Heart left ventricle (tissue), 16 donors: ENCODE data around the gene PABPN1L. TPM values are rescaled to one million over a fixed set of nuclear protein-coding genes. Genes with fewer than 3 reads are reported as not detected.

Source experiments
- ATAC-seq, 4 donors: fragments of 200-7000 bp; cut with Tn5 transposase; one replicate each; pipeline ENCODE4 v1.9.1; 2020 to 2022; ENCODE audit warnings: moderate library complexity in 4 of 4, mild to moderate bottlenecking in 3 of 4, moderate number of reproducible peaks in 1 of 4
- DNase-seq, 5 donors: peaks; one replicate each; pipeline ENCODE4 v3.0.0-alpha.2; 2020
- H3K27ac ChIP-seq, 12 donors: fragments of 200-600 bp; sonication (generic) in 4 of 12; one replicate each; pipeline versions ENCODE4 v1.5.0 to v1.8.0; 2016 to 2022; ENCODE audit warnings: mild to moderate bottlenecking in 2 of 12
- H3K27me3 ChIP-seq, 9 donors: fragments of 200-600 bp; sonication (generic) in 2 of 9; one replicate each; pipeline versions ENCODE4 v1.5.1 to v1.8.0; 2016 to 2022; ENCODE audit warnings: mild to moderate bottlenecking in 3 of 9
- H3K36me3 ChIP-seq, 9 donors: fragments of 200-600 bp; sonication (generic) in 2 of 9; one replicate each; pipeline versions ENCODE4 v1.5.0 to v1.8.0; 2018 to 2022; ENCODE audit warnings: mild to moderate bottlenecking in 2 of 9
- H3K4me1 ChIP-seq, 12 donors: fragments of 200-600 bp; sonication (generic) in 4 of 12; one replicate each; pipeline versions ENCODE4 v1.5.0 to v1.8.0; 2016 to 2022; ENCODE audit warnings: mild to moderate bottlenecking in 3 of 12
- H3K4me3 ChIP-seq, 12 donors: fragments of 200-600 bp; sonication (generic) in 4 of 12; one replicate each; pipeline versions ENCODE4 v1.5.0 to v1.8.0; 2017 to 2022; ENCODE audit warnings: mild to moderate bottlenecking in 9 of 12, moderate library complexity in 4 of 12
- H3K9me3 ChIP-seq, 12 donors: fragments of 200-600 bp; sonication (generic) in 4 of 12; one replicate each; pipeline versions ENCODE4 v1.5.0 to v1.8.0; 2016 to 2022; ENCODE audit warnings: mild to moderate bottlenecking in 1 of 12
- CTCF ChIP-seq, 12 donors: fragments of 200-600 bp; sonication (generic) in 4 of 12; IDR thresholded peaks; one replicate each; pipeline versions ENCODE4 v1.5.0 to v1.8.0; 2018 to 2022; ENCODE audit warnings: antibody characterized with exemption in 12 of 12, mild to moderate bottlenecking in 5 of 12
- POLR2A ChIP-seq, 2 donors: fragments of 450-650 bp; IDR thresholded peaks; one replicate each; pipeline ENCODE4 v1.6.1; 2017; ENCODE audit warnings: antibody characterized with exemption in 2 of 2, mild to moderate bottlenecking in 2 of 2, moderate library complexity in 2 of 2
- WGBS, 4 donors: extraction: QIAGEN DNeasy Blood & Tissue Kit in 2 of 4; methylation state at CpG; one replicate each; pipeline versions ENCODE4 v1.1.5 to v1.1.7; 2013 to 2018; 5-methylcytosine and 5-hydroxymethylcytosine counted together
- intact Hi-C, 10 donors: fragments of 100-400 bp; cut with DNase I; formaldehyde crosslinking; loops; one replicate each; pipeline versions ENCODE4 v1.11.1 to v1.14.2; 2022
- polyA plus RNA-seq, 2 donors: library from polyadenylated mRNA; stranded (reverse); fragments of 200-250 nt; gene quantifications; one replicate each; pipeline ENCODE4 v1.2.3, GENCODE V29; 2013
- total RNA-seq, 9 donors: library from RNA; depleted of rRNA in 2 of 9; stranded (reverse); fragments of >200 nt in 2 of 9; fragmentation: NEBNext Ultra II Directional in 3 of 9; extraction: Animal tissue kit (Norgen Biotek cat#: 25700) in 3 of 9; gene quantifications; one replicate each; pipeline versions ENCODE4 v1.1.0 to v1.2.4, GENCODE V29; 2016 to 2023
- donor health status: ischemic (EF 13 %, LVEDD 7.1; RV severe dilation, severe dysfunction).
- donor health status: healthy with polysubstance abuse.
- donor health status: DM: no; HTN: yes; CAD: no.
- donor health status: DM: no; HTN: no; CAD: no.
- donor health status: ischemic (EF 25% LVEDD 6.9; RV normal size, moderate dysfunction).
- donor health status: ischemic (EF 25% LVEDD 5.7; RV mildly dilated, moderate dysfunction).
- donor health status: healthy.
- donor health status: DM: yes; HTN: yes; CAD: no.
- donor health status: ischemic (EF 35%, LVEDD 5.7; RV mildly dilated, moderate dysfunction).
- donor health status: nonischemic (EF 11% LVEDD 7.7; RV severe dilation, severe dysfunction).
- donor health status: DM: yes; HTN: yes; CAD: no.
- donor health status: PGD.
- donor health status: ischemic (EF 29% LVEDD 5.4; RV normal size, mild dysfunction).
- donor health status: nonischemic (EF 23%, LVEDD 6.1; RV moderate dilation, normal function).

The PABPN1L gene
- total and polyA plus RNA-seq, 11 donors: not detected

- ATAC-seq: no peak
- H3K36me3 ChIP-seq: peaks cover 0 to 54% (median 27%) of the 10 kb centered on the region in 9 donors
These were observed 27.4 kb downstream of the PABPN1L start for GRCh38 chr16:88839026-88839529.

GRCh38 chr16:88838566-88838965 is 27.9 kb downstream of the PABPN1L start:
- 90 to 93% (median 92%) methylated on average over 19 of the region's 19 CpGs for WGBS, 4 donors
- Histone ChIP-seq H3K9me3 (no peaks in the 10 kb centered on the region), H3K4me1 (no peaks in the 10 kb centered on the region), H3K4me3 (no peak overlapping the region), H3K36me3 (peaks cover 0 to 54% (median 27%) of the 10 kb centered on the region in 9 donors), H3K27ac (no peak overlapping the region), H3K27me3 (no peaks in the 10 kb centered on the region)
- no peak for ATAC-seq
- TF ChIP-seq CTCF (IDR thresholded peaks at IDR 0.05): no peak
- intact Hi-C loops: no loop called here
- DNase-seq: no peak

More at GRCh38 chr16:88839026-88839529, 27.4 kb downstream of the PABPN1L start:
- H3K4me3 ChIP-seq: no peak overlapping the region
- WGBS, 4 donors: 77 to 94% (median 90%) methylated on average over 16 to 39 of the region's 39 CpGs
- H3K27me3 ChIP-seq: no peaks in the 10 kb centered on the region
- intact Hi-C loops: no loop called here
- H3K27ac ChIP-seq: no peak overlapping the region
- TF ChIP-seq CTCF (IDR thresholded peaks at IDR 0.05): peak in 7 of 12 donors; percentile 9 to 34 (median 18)
- no peak for TF ChIP-seq POLR2A (IDR thresholded peaks at IDR 0.05)
- H3K4me1 ChIP-seq: no peaks in the 10 kb centered on the region
- no peaks in the 10 kb centered on the region for H3K9me3 ChIP-seq
- no peak for DNase-seq

- no peak for DNase-seq
- no peak overlapping the region for H3K27ac ChIP-seq
- WGBS, 4 donors: 89 to 97% (median 91%) methylated on average over 15 to 20 of the region's 20 CpGs
- TF ChIP-seq CTCF (IDR thresholded peaks at IDR 0.05) (no peak), POLR2A (IDR thresholded peaks at IDR 0.05) (no peak)
- H3K9me3 ChIP-seq: no peaks in the 10 kb centered on the region
- H3K36me3 ChIP-seq: peaks cover 0 to 54% (median 26%) of the 10 kb centered on the region in 9 donors
- H3K4me1 ChIP-seq: no peaks in the 10 kb centered on the region
- intact Hi-C loops: no loop called here
- no peak for ATAC-seq
- H3K27me3 ChIP-seq: no peaks in the 10 kb centered on the region
- no peak overlapping the region for H3K4me3 ChIP-seq
These were observed 28.7 kb downstream of the PABPN1L start for GRCh38 chr16:88837806-88838205.

GRCh38 chr16:88836791-88837190 is 29.7 kb downstream of the PABPN1L start:
- Histone ChIP-seq H3K36me3 (peaks cover 0 to 47% (median 21%) of the 10 kb centered on the region in 9 donors), H3K4me3 (no peak overlapping the region), H3K27ac (no peak overlapping the region), H3K4me1 (no peaks in the 10 kb centered on the region), H3K27me3 (no peaks in the 10 kb centered on the region), H3K9me3 (no peaks in the 10 kb centered on the region)
- intact Hi-C loops: no loop called here
- 94 to 100% (median 97%) methylated on average over 10 to 17 of the region's 17 CpGs for WGBS, 4 donors
- ATAC-seq (no peak), DNase-seq (no peak)
- TF ChIP-seq POLR2A (IDR thresholded peaks at IDR 0.05): no peak
- no peak for TF ChIP-seq CTCF (IDR thresholded peaks at IDR 0.05)
